PC-3 (cell line): Measurements from ENCODE around the gene SCYL1. TPM values are rescaled to one million over a fixed set of nuclear protein-coding genes. Genes with fewer than 3 reads are reported as not detected.

Source experiments
- ATAC-seq: fragments of 200-7000 bp; cut with Tn5 transposase; 2 replicates; pipeline ENCODE4 v1.9.1; 2020; ENCODE audit warnings: mild to moderate bottlenecking, moderate library complexity
- BruUV-seq: library from RNA; stranded (reverse); fragments of 400-500 nt; replicated peaks from 2 replicates; lab custom pipeline; 2021; lab: Mats Ljungman, UMichigan
- CTCF ChIA-PET: fragments of 300-600 bp; sonication (Branson Sonifier 250); formaldehyde crosslinking; loops from one replicate; lab custom pipeline; 2022; ENCODE audit warnings: antibody characterized with exemption; lab: Charles Lee
- POLR2A ChIA-PET: fragments of 300-600 bp; sonication (Branson Sonifier 250); formaldehyde crosslinking; loops from one replicate; lab custom pipeline; 2022; ENCODE audit warnings: antibody characterized with exemption; ENCODE audit not compliant: unreplicated experiment; lab: Charles Lee
- DNase-seq: peaks from one replicate; pipeline ENCODE4 v3.0.0-alpha.2; 2015
- H2AFZ ChIP-seq: fragments of 300-600 bp; sonication (generic); 2 replicates; pipeline ENCODE4 v1.6.0; 2016; ENCODE audit warnings: antibody characterized with exemption, low read length
- H3F3A ChIP-seq: fragments of 300-600 bp; sonication (generic); one replicate; pipeline ENCODE4 v1.6.0; 2017; ENCODE audit warnings: antibody characterized with exemption, low read length, control low read depth, mild to moderate bottlenecking; ENCODE audit not compliant: unreplicated experiment
- H3K27ac ChIP-seq: fragments of 300-600 bp; sonication (generic); 2 replicates; pipeline ENCODE4 v1.5.1; 2016; ENCODE audit warnings: mild to moderate bottlenecking, low read length
- H3K27me3 ChIP-seq: fragments of 300-600 bp; sonication (generic); 2 replicates; pipeline ENCODE4 v1.6.1; 2016; ENCODE audit warnings: low read length, mixed read lengths
- H3K36me3 ChIP-seq: fragments of 300-600 bp; sonication (generic); 2 replicates; pipeline ENCODE4 v1.6.1; 2016; ENCODE audit warnings: low read depth, mixed run types, low read length, mixed read lengths
- H3K4me1 ChIP-seq: fragments of 300-600 bp; sonication (generic); 2 replicates; pipeline ENCODE4 v1.5.1; 2016; ENCODE audit warnings: low read length; ENCODE audit not compliant: insufficient read depth
- H3K4me2 ChIP-seq: fragments of 300-600 bp; sonication (generic); 2 replicates; pipeline ENCODE4 v1.6.0; 2016; ENCODE audit warnings: low read length
- H3K4me3 ChIP-seq: fragments of 300-600 bp; sonication (generic); 2 replicates; pipeline ENCODE4 v1.5.1; 2016; ENCODE audit warnings: mild to moderate bottlenecking, low read length, mixed read lengths
- H3K79me2 ChIP-seq: fragments of 300-600 bp; sonication (generic); 2 replicates; pipeline ENCODE4 v1.6.1; 2017; ENCODE audit warnings: low read length, mixed read lengths
- H3K9ac ChIP-seq: fragments of 300-600 bp; sonication (generic); 2 replicates; pipeline ENCODE4 v1.6.0; 2016; ENCODE audit warnings: mild to moderate bottlenecking, low read length
- H3K9me2 ChIP-seq: fragments of 300-600 bp; sonication (generic); replicated peaks from 2 replicates; pipeline ENCODE4 v1.6.1; 2016; ENCODE audit warnings: mixed run types, low read length, mixed read lengths
- H3K9me3 ChIP-seq: fragments of 300-600 bp; sonication (generic); 2 replicates; pipeline ENCODE4 v1.6.1; 2016; ENCODE audit warnings: low read length, mixed read lengths
- H4K20me1 ChIP-seq: fragments of 300-600 bp; sonication (generic); 2 replicates; pipeline ENCODE4 v1.6.1; 2016; ENCODE audit warnings: low read length, mixed read lengths
- CTCF ChIP-seq: fragments of 300-600 bp; sonication (generic); conservative IDR thresholded peaks from 2 replicates; pipeline ENCODE4 v1.5.1; 2017; ENCODE audit warnings: antibody characterized with exemption, low read depth, mild to moderate bottlenecking, low read length
- EZH2 ChIP-seq: fragments of 300-600 bp; sonication (generic); IDR thresholded peaks from one replicate; pipeline ENCODE4 v1.6.1; 2017; ENCODE audit warnings: antibody characterized with exemption, mild to moderate bottlenecking, low read length; ENCODE audit not compliant: unreplicated experiment
- EZH2phosphoT487 ChIP-seq: fragments of 300-600 bp; sonication (generic); IDR thresholded peaks from 2 replicates; pipeline ENCODE4 v1.6.1; 2018; ENCODE audit warnings: mild to moderate bottlenecking, antibody characterized with exemption, low read length, borderline replicate concordance
- intact Hi-C: fragments of 100-400 bp; cut with micrococcal nuclease; formaldehyde crosslinking; loops from 2 replicates; pipeline ENCODE4 v1.9.0; 2023
- total RNA-seq: library from RNA; depleted of rRNA; stranded (reverse); fragments of >200 nt; gene quantifications from 2 replicates; pipeline ENCODE4 v1.2.3, GENCODE V29; 2014

Gene SCYL1
- total RNA-seq, 1 experiment from 2014 or later: 201 TPM

GRCh38 chr11:65505466-65506289, 19.2 kb upstream of the SCYL1 start:
- TF ChIP-seq EZH2phosphoT487 (no peak), CTCF (no peak), EZH2 (no peak)
- no peak for DNase-seq
- peaks cover 58% of the 10 kb centered on the region for H3K79me2 ChIP-seq
- POLR2A ChIA-PET: interaction anchor here (0.5 to 3.4 kb wide), 13 partner anchors 8 to 259 kb away, joined by 3 to 46 read pairs (median 6); partner anchors contain the start of gene NEAT1
- H2AFZ ChIP-seq: no peak overlapping the region
- CTCF ChIA-PET: interaction anchor here (0.5 to 1.0 kb wide), 3 partner anchors 50 to 58 kb away, joined by 3 to 5 read pairs (median 4); no protein-coding TSS in a partner anchor
- H3K4me1 ChIP-seq: peaks cover 45% of the 10 kb centered on the region
- no peaks in the 10 kb centered on the region for H3K9me3 ChIP-seq
- H3K9ac ChIP-seq: no peak overlapping the region
- no peak for ATAC-seq
- peaks cover 74% of the 10 kb centered on the region for H3F3A ChIP-seq
- H3K36me3 ChIP-seq: peaks cover 58% of the 10 kb centered on the region
- BruUV-seq: no TSS peak
- intact Hi-C loops: loop anchor here (2.0 to 5.0 kb wide), 2 partner anchors 59 to 73 kb away; no protein-coding TSS in a partner anchor
- H3K4me3 ChIP-seq: peak overlapping the region; percentile 95; the same call in 1 of the 2 replicates
- peak overlapping the region; percentile 52; the same call in 1 of the 2 replicates for H3K27ac ChIP-seq
- H3K27me3 ChIP-seq: no peaks in the 10 kb centered on the region
- peaks cover 58% of the 10 kb centered on the region for H4K20me1 ChIP-seq
- H3K4me2 ChIP-seq: peak overlapping the region; percentile 90
- no peaks in the 10 kb centered on the region for H3K9me2 ChIP-seq

- Histone ChIP-seq H3K4me3 (no peak overlapping the region), H3K9ac (no peak overlapping the region), H3K79me2 (peaks cover 52% of the 10 kb centered on the region), H3K36me3 (peaks cover 51% of the 10 kb centered on the region), H3F3A (peaks cover 67% of the 10 kb centered on the region), H3K27me3 (no peaks in the 10 kb centered on the region), H4K20me1 (peaks cover 52% of the 10 kb centered on the region), H3K9me2 (no peaks in the 10 kb centered on the region), H3K4me1 (peaks cover 45% of the 10 kb centered on the region), H3K9me3 (no peaks in the 10 kb centered on the region), H3K4me2 (peak overlapping the region; percentile 90; the same call in 1 of the 2 replicates), H3K27ac (peak overlapping the region; percentile 52; the same call in 1 of the 2 replicates), H2AFZ (no peak overlapping the region)
- ChIA-PET POLR2A (interaction anchor here (0.5 to 3.4 kb wide), 12 partner anchors 9 to 259 kb away, joined by 3 to 46 read pairs (median 5); partner anchors contain the start of gene NEAT1), CTCF (interaction anchor here (0.8 to 1.0 kb wide), 2 partner anchors 15 to 53 kb away, joined by 5 read pairs; no protein-coding TSS in a partner anchor)
- intact Hi-C loops: loop anchor here (2.0 to 5.0 kb wide), 2 partner anchors 60 to 74 kb away; no protein-coding TSS in a partner anchor
- BruUV-seq: no TSS peak
- no peak for TF ChIP-seq EZH2
- peak; percentile 25 for DNase-seq
- no peak for ATAC-seq
Measured at GRCh38 chr11:65506290-65506771, 18.6 kb upstream of the SCYL1 start.

- peaks cover 46% of the 10 kb centered on the region for H3K79me2 ChIP-seq
Measured at GRCh38 chr11:65506772-65507505, 17.9 kb upstream of the SCYL1 start.

More at GRCh38 chr11:65506772-65507505, 17.9 kb upstream of the SCYL1 start:
- Histone ChIP-seq H3K36me3 (peaks cover 45% of the 10 kb centered on the region), H4K20me1 (peaks cover 46% of the 10 kb centered on the region), H3K9me2 (no peaks in the 10 kb centered on the region), H3K9me3 (no peaks in the 10 kb centered on the region), H3K27me3 (no peaks in the 10 kb centered on the region), H2AFZ (no peak overlapping the region), H3K9ac (no peak overlapping the region), H3K4me1 (peaks cover 45% of the 10 kb centered on the region), H3K4me3 (no peak overlapping the region), H3K4me2 (peak overlapping the region; percentile 5; the same call in 1 of the 2 replicates), H3K27ac (peak overlapping the region; percentile 52), H3F3A (peaks cover 61% of the 10 kb centered on the region)
- ChIA-PET POLR2A (interaction anchor here (0.5 to 3.4 kb wide), 16 partner anchors 10 to 260 kb away, joined by 3 to 46 read pairs (median 7); partner anchors contain the start of gene NEAT1), CTCF (interaction anchor here (0.6 to 1.2 kb wide), 6 partner anchors 9 to 174 kb away, joined by 3 to 11 read pairs (median 4); partner anchors contain the start of gene DPF2)
- TF ChIP-seq EZH2: no peak
- no peak for TF ChIP-seq EZH2phosphoT487
- no peak for TF ChIP-seq CTCF
- TSS peak; percentile 79 for BruUV-seq
- ATAC-seq (peak; percentile 42), DNase-seq (peak; percentile 56)
- intact Hi-C loops: loop anchor here (2.0 to 5.0 kb wide), 2 partner anchors 60 to 75 kb away; no protein-coding TSS in a partner anchor
